GM21619 (cell line): ENCODE measurements around the gene GLT1D1.

ENCODE experiments used
- ATAC-seq: cut with Tn5 transposase; IDR thresholded peaks from one replicate; pipeline ENCODE4 v1.9.1; 2021; ENCODE audit not compliant: unreplicated experiment

Gene GLT1D1

GRCh38 chr12:128852026-128852698 is 1.1 kb upstream of the GLT1D1 start:
- no peak for ATAC-seq

GRCh38 chr12:128853600-128854197 is 421 bp downstream of the GLT1D1 start:
- ATAC-seq: no peak

GRCh38 chr12:128856035-128856790 is 2.9 kb downstream of the GLT1D1 start:
- ATAC-seq: no peak

DNA sequence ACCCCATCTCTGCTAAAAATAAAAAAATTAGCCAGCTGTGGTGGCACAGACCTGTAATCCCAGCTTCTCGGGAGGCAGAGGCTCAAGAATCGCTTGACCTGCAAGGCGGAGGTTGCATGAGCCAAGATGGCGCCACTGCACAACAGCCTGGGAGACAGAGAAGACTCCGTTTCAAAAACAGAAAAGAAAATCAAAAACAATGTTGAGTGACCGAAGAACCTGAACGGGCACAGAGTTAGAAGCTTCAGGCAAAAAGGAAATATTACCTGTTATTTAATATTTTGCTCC is 3.5 kb downstream of the GLT1D1 start:
- no peak for ATAC-seq

GRCh38 chr12:128857133-128857763 is 4.0 kb downstream of the GLT1D1 start:
- ATAC-seq: no peak

GRCh38 chr12:128859311-128859710 is 6.0 kb downstream of the GLT1D1 start:
- no peak for ATAC-seq

GRCh38 chr12:128861226-128862016 is 8.1 kb downstream of the GLT1D1 start:
- ATAC-seq: no peak

GRCh38 chr12:128863957-128864356 is 10.7 kb downstream of the GLT1D1 start:
- ATAC-seq: no peak

- no peak for ATAC-seq
Observed at GRCh38 chr12:128864516-128865186, 11.4 kb downstream of the GLT1D1 start.

DNA sequence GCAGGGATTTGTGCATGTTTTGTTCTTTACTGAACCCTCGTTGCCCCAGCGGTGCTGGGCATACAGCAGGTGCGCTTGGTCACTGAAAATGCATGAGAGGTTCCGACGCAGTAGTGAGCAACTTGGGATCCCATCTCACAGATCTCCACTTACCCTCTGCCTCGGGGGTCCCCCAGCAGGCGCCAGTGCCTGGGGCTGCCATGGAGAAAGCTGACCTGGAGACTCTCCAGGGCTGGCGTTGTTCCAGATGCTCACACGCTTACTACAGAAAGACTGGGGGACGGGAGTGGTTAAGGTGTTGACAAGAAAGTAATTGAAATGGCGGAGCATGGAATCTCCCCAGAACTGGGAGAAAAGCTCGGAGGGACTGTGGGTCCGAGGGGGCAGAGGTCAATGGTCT is 14.2 kb downstream of the GLT1D1 start:
- ATAC-seq: no peak

DNA sequence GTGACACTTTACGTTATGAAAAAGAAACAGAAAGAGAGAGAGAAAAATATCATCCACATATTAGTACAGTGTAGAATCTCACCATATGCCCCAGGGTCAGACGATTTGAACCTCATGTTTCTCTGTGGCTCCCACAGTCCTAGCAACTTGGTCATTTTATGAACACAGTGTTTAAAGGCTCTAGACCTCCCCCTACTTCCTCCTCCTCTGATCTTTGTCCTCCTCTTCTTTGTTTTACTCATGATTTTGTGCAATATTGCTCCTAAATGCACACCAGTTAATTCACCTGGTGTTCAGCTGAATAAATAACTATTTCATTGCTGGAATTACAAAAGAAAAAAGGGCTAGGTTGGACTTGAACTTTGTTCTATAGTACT is 18.2 kb downstream of the GLT1D1 start:
- no peak for ATAC-seq

DNA sequence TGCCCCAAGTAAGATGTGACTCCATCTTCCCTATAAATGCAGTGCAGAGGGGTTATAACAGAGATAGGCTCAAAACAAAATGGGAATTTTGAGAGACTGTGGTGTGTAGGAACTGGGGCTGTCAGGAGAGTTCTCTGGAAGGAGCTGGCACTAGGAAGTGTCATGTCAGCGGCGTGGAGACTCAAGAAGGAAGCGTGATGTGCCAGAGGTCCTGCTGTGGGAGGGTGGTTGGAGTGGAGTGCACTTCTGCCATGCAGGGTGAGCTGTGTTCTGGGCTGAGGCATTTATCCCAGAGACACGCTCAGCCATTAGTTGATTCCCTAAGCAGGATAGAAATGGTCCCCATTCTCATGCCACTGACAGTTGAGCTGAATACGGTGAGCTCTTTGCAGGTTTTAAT is 19.0 kb downstream of the GLT1D1 start:
- ATAC-seq: no peak

DNA sequence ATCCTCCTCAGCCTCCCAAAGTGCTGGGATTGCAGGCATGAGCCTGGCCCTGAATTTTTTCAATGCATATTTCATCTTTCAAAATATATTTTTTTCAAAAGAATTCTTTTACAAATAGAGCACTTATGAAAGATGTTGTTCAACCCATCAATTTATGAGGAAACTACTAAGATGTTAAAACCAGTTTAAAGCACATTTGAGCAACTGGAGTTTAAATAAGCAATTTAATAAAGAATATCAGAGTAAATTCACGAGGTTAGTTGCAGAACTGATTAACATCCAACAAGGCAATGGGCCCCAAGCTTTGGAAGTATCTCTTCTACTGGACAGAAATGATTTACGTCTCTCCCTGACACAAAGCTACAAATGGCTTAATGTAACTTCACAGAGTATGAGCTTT is 23.3 kb downstream of the GLT1D1 start:
- no peak for ATAC-seq

GRCh38 chr12:128879898-128880764 is 26.9 kb downstream of the GLT1D1 start:
- ATAC-seq: no peak

DNA sequence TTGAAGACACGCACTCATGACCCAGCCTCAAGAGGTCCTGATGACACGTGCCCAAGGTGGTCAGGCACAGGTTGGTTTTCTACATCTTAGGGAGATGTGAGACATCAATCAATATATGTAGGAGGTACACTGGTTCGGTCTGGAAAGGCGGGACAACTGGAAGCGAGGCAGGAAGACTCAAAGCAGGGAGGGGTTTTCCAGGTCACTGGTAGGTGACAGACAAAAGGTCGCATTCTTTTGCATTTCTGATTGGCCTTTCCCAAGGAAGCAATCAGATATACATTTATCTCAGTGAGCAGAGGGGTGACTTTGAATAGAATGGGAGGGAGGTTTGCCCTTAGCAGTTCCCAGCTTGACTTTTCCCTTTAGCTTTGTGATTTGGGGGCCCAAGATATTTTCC is 38.6 kb downstream of the GLT1D1 start:
- no peak for ATAC-seq

- ATAC-seq: no peak
Observed at GRCh38 chr12:128903236-128903635, 50.0 kb downstream of the GLT1D1 start.

- ATAC-seq: no peak
Observed at GRCh38 chr12:128905003-128905544, 51.8 kb downstream of the GLT1D1 start.

- no peak for ATAC-seq
Observed at GRCh38 chr12:128906485-128907137, 53.3 kb downstream of the GLT1D1 start.

DNA sequence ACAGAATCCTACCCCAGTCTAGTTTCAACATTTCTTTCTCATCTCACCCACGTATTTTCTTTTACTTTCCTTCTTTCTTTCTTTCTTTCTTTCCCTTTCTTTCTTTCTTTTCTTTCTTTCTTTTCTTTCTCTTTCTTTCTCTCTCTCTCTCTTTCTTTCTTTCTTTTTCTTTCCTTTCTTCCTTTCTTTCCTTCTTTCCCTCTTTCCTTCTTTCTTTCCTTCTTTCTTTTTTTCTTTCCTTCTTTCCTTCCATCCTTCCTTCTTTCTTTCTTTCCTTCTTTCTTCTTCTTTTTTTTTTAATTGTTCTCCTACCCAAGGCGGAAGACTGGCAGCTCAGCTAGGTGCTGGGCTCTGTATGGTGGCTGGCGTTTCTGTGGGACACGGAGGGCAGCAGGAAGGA is 55.0 kb downstream of the GLT1D1 start:
- no peak for ATAC-seq
